Stimulated activated CD4-positive, alpha-beta T cell treated with anti-CD3 and anti-CD28 coated beads, TNF-alpha, amount 100 ng/mL, for 4 hours (primary cell): ENCODE measurements around the gene RPL15.

ENCODE experiments used
- DNase-seq, 3 experiments: peaks; one replicate each; pipeline ENCODE4 v3.0.0-alpha.2; 2020; ENCODE audit warnings: low read depth in 3 of 3

RPL15 gene

GRCh38 chr3:23928524-23928923 is 11.6 kb downstream of the RPL15 start:
- DNase-seq, result no peak

GRCh38 chr3:23931597-23931996 is 14.7 kb downstream of the RPL15 start:
- DNase-seq, result no peak

GRCh38 chr3:23932571-23932970 is 15.6 kb downstream of the RPL15 start:
- DNase-seq, result no peak

- DNase-seq, result no peak
Measured at GRCh38 chr3:23934253-23934652, 17.3 kb downstream of the RPL15 start.

GRCh38 chr3:23937296-23937695 is 20.4 kb downstream of the RPL15 start:
- DNase-seq, result no peak

GRCh38 chr3:23938688-23939087 is 21.8 kb downstream of the RPL15 start:
- no peak for DNase-seq

GRCh38 chr3:23940775-23941174 is 23.8 kb downstream of the RPL15 start:
- no peak for DNase-seq

GRCh38 chr3:23941440-23941839 is 24.5 kb downstream of the RPL15 start:
- no peak for DNase-seq

GRCh38 chr3:23942546-23942945 is 25.6 kb downstream of the RPL15 start:
- DNase-seq, result no peak

GRCh38 chr3:23944007-23944783 is 27.3 kb downstream of the RPL15 start:
- DNase-seq, result no peak

- peak; percentile 54 to 59 (median 57) for DNase-seq
Measured at GRCh38 chr3:23944861-23945662, 28.1 kb downstream of the RPL15 start, which contains the start of gene NR1D2. Gene NR1D2, plus strand, starts transcription at chr3:23945286. Its CDS starts 293 bp downstream, at chr3:23945579.

GRCh38 chr3:23945663-23945912 is 28.7 kb downstream of the RPL15 start:
- DNase-seq, result no peak

- DNase-seq, result peak; percentile 94 to 98 (median 96)
Measured at GRCh38 chr3:23945913-23946687, 29.2 kb downstream of the RPL15 start.

GRCh38 chr3:23948761-23949160 is 31.8 kb downstream of the RPL15 start:
- DNase-seq, result no peak

- DNase-seq, result no peak
Measured at GRCh38 chr3:23949784-23950183, 32.9 kb downstream of the RPL15 start.

GRCh38 chr3:23950293-23950692 is 33.4 kb downstream of the RPL15 start:
- DNase-seq, result no peak

GRCh38 chr3:23952646-23953045 is 35.7 kb downstream of the RPL15 start:
- no peak for DNase-seq

- no peak for DNase-seq
Measured at GRCh38 chr3:23953523-23953922, 36.6 kb downstream of the RPL15 start.

- DNase-seq, result no peak
Measured at GRCh38 chr3:23954144-23954543, 37.2 kb downstream of the RPL15 start.

GRCh38 chr3:23956701-23957100 is 39.8 kb downstream of the RPL15 start:
- no peak for DNase-seq

GRCh38 chr3:23959135-23959900 is 42.4 kb downstream of the RPL15 start:
- DNase-seq, result no peak

GRCh38 chr3:23960649-23961048 is 43.7 kb downstream of the RPL15 start:
- DNase-seq, result no peak
